Stimulated activated CD4-positive, alpha-beta T cell treated with anti-CD3 and anti-CD28 coated beads, Interleukin-4, amount 100 ng/mL, for 1 hour (primary cell): ENCODE measurements around the gene QKI.
"Not testable (repeated sequence)": the region's sequence is repeated elsewhere in the genome, so short reads cannot be mapped to it uniquely, and the experiment has no call there.

Experiments used
- DNase-seq: peaks from one replicate; pipeline ENCODE4 v3.0.0-alpha.2; 2020

QKI gene

GRCh38 chr6:163414117-163414945 lies at the start of gene QKI:
Gene QKI, plus strand, starts transcription at chr6:163414718. Its CDS starts 476 bp downstream, at chr6:163415194.
- DNase-seq, result peak; percentile 83

DNA sequence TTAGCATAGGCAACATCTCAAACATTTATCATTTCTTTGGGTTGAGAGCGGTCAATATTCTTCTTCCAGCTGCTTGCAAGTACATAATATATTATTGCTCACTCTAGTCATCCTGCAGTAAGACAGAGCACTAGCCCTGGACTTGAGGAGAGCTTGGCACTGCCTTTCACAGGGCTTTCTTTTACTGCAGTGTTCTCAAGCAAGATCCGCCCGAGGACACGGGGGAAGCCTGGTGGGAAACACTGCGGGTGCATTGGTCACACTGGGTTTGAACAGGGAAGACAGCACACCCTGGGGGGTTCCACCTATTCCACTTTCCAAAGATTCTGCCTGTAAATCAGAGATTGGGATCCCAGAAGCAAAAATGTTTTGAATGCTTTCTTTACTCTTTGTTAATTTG lies 48.2 kb upstream of the QKI start:
- no peak for DNase-seq

DNA sequence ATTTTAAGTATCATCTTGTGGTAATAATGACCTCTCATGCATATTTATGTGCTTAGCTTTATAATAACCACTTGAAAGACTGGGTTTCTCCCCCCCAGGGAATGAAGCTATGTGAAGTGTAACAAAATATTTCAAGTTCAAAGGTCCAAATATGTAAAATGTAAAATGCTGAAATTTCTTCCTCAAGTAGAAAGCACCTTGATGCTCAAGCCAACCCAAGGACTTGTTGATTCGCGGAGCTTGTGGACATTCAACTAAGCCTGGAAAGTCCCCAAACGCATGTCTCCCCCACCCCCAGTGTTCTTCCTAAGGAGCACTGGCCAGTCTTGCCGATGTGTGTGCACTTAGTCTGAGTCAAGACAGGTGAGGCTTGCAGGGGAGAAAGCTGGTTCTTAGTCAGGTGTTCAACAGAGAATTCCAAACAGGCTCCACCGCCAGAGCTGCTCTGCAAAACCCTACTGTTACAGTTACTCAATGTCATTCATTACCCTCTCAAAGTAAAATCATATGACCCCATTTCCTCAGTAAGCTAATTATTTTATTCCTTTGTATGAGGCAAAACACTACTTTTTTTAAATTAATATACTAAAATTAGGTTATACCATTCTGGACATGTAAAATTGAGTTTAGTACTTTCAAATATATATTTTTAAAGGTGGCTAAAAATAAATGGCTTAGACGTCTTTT lies 46.9 kb upstream of the QKI start:
- DNase-seq, result no peak

DNA sequence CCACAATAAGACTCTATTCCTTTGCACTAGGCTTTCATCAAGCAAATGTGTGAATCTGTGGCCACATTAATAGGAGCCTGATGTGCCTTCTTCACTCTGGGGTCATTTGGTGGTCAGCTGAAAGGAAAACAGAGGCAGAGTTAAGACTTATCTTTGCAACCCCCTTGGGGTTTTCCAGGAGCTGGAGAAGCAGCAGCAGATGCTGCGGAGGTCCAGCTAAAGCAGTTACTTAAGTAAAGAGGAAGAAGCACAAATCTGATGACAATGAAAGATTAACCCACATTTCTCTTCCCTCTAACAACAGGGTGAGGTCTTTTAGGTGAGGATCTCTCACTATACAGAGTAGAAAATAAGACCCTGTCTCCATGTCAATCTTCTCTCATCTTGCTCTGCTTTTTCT lies 45.4 kb upstream of the QKI start:
- DNase-seq, result no peak

- no peak for DNase-seq
Observed at GRCh38 chr6:163369628-163370365, 44.7 kb upstream of the QKI start.

GRCh38 chr6:163370464-163371117 lies 43.9 kb upstream of the QKI start:
- DNase-seq, result no peak

- DNase-seq, result no peak
Observed at GRCh38 chr6:163371129-163371528, 43.4 kb upstream of the QKI start.

- no peak for DNase-seq
Observed at GRCh38 chr6:163373240-163373639, 41.3 kb upstream of the QKI start.

- DNase-seq, result no peak
Observed at GRCh38 chr6:163375361-163375760, 39.2 kb upstream of the QKI start.

GRCh38 chr6:163376187-163376586 lies 38.3 kb upstream of the QKI start:
- no peak for DNase-seq

DNA sequence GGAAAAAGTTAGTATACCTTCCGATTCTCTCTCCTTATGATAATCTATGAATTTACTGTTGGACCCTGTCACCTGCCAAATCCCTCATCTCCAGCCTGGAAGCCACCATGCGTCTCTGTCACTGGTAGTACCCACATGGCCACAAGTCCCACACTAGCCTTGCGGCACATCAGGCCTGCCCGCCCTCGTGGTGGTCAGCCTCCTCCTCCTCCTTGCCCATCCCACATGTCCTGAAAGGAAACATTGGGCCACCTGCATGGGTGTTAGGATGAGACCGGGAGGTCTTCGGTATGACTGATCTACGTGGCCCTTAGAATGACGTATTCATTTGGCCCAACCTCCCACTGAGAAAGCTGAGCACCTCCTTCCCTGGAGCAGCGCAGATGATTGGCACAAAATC lies 37.0 kb upstream of the QKI start:
- no peak for DNase-seq

DNA sequence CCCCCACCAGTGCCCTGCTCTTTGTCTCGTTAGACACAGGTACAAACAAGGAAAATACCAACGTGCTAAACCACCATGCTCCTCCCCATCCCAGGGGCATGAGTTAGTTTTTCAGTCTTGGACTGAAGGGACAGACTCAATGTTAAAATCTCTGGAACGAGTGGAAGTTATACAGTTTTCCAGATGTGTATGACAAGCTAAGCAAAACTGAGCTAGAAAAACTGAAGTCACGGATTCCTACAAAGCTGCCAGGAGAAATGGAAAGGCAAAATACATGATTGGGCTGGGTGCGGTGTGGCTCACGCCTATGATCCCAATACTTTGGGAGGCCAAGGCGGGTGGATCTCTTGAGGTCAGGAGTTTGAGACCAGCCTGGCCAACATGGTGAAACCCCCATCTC lies 34.3 kb upstream of the QKI start:
- no peak for DNase-seq

- DNase-seq, result no peak
Observed at GRCh38 chr6:163381118-163381756, 33.3 kb upstream of the QKI start.

DNA sequence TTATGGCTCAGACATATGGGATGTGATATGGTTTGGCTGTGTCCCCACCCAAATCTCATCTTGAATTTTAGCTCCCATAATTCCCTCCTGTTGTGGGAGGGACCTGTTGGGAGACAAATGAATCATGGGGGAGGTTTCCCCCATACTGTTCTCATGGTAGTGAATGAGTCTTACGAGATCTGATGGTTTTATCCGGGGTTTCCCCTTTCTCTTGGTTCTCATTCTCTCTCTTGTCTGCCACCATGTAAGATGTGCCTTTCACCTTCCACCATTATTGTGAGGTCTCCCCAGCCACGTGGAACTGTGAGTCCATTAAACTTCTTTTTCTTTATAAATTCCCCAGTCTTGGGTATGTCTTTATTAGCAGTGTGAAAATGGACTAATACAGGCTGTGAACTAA lies 31.1 kb upstream of the QKI start:
- DNase-seq, result not testable (repeated sequence)

GRCh38 chr6:163383912-163384311 lies 30.6 kb upstream of the QKI start:
- DNase-seq, result no peak

GRCh38 chr6:163384510-163384909 lies 30.0 kb upstream of the QKI start:
- DNase-seq, result no peak

- DNase-seq, result not testable (repeated sequence)
Observed at GRCh38 chr6:163385503-163385902, 29.0 kb upstream of the QKI start.

DNA sequence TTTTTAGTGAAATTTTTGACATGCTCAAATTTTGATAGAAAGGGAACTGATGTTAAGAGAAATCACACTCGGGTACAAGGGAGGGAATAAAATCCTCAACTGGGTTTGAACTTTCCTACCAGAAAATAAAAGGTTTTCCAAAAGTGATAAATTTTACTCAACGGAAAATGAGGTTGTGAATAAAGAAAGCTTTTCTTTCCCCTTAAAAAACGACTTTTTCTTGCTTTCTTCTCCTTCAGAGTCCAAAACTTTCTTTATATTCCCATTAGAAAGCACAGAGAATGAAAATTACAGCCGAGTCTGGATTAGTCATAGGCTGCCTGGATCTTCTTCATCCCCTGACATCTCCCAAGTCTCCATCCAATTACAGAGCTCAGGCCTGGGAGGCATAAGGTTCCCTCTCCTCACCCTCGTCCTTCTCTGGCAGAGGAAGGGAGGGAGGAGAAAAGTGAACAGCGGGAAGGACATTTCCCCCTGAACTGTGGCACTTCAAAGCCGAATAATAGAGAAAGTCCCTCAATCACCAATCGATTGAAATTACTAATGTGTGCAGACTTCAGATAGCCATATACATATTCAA lies 28.1 kb upstream of the QKI start:
- no peak for DNase-seq

- no peak for DNase-seq
Observed at GRCh38 chr6:163387317-163387716, 27.2 kb upstream of the QKI start.

DNA sequence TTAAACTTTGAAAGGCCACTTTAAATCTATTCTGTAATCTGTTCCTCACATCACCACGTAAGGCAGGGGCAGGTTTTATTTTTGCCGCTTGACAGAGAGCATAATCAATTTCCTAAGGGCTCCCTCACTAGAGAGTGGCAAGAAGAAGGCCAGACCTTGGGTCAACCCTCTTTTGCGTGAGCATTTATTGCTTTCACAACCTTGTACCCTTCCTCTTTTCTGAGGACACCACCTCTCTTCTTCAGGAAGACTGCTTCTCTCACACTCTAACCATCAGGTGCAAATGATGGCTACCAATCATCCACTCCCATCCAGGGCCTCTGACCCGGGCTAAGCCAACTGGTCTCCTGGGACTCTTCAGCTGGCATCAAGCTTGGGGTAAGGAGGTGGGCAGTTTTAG lies 25.2 kb upstream of the QKI start:
- DNase-seq, result no peak

GRCh38 chr6:163390770-163391169 lies 23.7 kb upstream of the QKI start:
- no peak for DNase-seq

- no peak for DNase-seq
Observed at GRCh38 chr6:163391985-163392384, 22.5 kb upstream of the QKI start.
